ENCODE data around the gene SERPINA5.
"Not testable (repeated sequence)": the region's sequence is repeated elsewhere in the genome, so short reads cannot be mapped to it uniquely, and the experiment has no call there.

SERPINA5 gene

DNA sequence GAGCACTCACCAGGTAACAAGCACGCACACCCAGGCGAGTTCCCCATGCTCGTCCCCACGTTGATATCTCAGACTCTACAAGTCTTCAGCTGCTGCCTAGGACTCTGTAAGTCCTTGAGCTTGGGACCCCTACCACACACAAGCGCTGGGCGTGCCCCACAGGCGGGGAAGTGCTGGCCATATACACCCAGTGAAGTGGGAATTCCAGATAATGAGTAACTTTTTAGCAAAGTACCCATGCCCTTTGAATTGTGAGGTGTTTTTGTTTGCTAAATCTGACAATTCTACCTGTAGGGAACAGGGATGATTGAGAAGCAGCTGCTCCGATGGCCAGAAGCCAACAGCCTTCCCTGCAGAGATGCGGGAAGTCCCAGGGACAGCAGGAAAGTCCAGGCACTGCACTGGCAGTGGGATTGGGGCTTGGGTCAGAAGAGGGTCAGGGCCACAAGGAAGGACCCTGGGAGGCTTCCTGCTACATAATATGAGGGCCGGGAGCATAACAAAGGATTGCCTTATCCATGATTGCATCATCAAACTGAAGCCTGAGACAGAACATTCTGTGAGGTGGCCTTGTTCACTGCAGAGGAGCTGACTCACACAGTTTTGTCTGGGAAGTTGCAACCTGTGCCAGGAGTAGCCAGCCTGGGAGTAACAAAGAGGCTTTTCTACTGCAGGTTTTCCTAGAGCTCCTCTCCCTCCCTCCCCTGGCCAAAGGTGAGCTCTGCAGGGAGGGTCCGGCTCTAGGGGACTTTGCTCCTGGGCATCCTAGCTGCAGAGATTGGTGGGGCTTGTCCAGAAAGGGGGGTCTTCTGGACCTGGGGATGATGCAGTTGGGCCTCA, 17.8 kb downstream of the SERPINA5 start:
- DNase-seq (ENCODE audit: low read depth, low spot score): peak; percentile 90

DNA sequence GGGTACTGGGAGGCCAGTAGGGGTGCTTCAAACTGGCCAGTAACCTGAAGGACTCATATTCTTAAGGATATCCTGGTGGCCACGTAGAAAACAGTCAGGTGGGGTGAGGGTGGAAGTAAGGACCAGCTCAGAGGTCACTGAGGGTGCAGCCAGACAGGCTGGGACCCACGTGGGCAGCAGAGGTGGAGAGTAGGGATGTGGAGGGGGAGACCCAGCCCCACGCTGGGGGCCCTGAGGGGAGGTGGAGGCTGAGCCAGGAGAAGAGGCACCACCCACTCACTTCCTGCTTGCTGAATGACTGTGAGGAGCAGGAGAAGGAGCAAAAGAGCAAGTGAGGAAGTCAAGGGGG, 18.4 kb downstream of the SERPINA5 start:
- no peak for DNase-seq (ENCODE audit: low read depth, low spot score)

DNA sequence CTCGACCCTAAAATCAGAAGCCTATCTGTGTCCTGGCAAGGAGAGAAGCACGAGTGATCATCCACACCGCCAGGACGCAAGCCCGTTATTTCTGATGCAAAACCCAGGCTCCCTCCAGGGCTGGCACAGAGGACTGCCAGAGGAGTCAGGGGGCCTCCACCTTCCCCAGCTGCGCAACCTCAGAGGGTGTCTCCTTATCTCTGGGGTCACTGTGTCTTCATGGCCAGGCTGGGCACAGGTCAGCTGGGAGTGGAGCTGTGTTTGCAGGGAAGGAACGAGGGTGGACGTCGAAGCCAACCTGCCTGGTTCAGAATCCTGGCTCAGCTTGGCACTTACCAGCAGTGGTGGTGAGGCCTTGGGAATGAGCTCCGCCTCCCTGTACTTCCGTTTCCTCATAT, 18.9 kb downstream of the SERPINA5 start:
- no peak for DNase-seq (ENCODE audit: low read depth, low spot score)

DNA sequence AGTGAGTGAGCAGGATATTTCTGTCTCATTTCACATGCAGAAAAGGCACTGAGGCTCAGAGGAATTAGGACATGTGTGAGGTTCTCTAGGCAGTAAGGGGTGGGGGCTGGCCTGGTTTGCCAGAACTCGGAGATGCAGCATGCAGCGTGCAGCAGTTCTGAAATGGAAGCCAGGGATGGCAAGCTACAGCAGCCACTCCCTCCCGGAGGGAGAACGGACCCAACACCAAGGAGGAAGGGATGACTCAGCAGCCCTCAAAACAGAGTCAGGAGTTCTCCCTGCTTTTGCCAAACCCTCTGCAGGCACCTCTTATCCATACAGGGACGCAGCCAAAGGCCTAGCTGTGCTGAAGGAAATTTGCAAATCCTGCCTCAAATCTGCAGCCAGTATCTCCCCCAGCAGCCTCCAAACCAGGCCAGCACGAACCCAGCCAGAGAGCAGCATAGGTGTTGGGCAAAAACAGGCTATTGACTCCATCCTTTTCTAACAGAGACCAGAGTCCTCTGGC, 20.7 kb downstream of the SERPINA5 start:
- peak; percentile 75 for DNase-seq (ENCODE audit: low read depth, low spot score)

DNA sequence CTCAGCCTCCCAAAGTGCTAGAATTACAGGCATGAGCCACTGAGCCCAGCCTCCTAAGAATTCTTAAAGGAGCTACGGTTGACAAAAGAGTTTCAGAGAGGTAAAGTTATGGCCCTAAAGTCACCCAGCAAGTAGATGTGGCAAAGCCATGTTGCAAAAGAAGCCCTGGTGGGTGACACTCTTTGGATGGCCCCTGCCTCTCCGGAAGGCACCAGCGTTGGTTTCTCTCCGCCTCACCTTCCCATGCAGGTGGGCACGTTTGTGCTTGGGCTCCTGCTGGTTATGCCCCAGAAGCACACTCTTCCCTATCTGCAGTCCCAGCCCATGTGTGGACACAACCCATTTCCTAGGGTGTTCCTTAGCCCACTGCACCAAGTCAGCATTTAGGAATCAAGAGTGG, 21.5 kb downstream of the SERPINA5 start:
- no peak for DNase-seq (ENCODE audit: low read depth, low spot score)

DNA sequence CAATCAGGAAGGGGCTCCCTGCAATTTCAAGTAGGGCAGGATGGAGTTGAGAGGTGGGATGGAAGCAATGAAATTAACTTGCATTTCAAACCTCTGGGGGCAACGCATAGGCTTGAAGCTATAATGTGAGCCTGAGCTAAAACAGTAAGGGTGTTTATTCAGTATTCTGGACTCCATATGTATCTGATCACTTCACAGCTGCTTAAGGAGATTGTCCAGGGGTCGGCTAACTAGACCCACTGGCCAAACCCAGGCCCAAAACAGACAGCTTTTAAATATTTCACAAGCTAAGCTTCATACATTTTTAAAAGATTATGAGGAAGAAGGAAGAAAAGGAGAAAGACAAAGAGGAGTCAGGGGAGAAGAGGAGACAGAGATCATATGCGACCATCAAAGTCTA, 24.1 kb downstream of the SERPINA5 start:
- no peak for DNase-seq (ENCODE audit: low read depth, low spot score)

DNA sequence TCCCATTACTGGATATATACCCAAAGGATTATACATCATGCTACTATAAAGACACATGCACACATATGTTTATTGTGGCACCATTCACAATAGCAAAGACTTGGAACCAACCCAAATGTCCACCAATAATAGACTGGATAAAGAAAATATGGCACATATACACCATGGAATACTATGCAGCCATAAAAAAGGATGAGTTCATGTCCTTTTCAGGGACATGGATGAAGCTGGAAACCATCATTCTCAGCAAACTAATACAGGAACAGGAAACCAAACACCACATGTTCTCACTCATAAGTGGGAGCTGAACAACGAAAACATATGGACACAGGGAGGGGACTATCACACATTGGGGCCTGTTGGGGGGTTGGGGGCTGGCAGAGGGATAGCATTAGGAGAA, 27.7 kb downstream of the SERPINA5 start:
- DNase-seq (ENCODE audit: low read depth, low spot score): not testable (repeated sequence)

- no peak for DNase-seq (ENCODE audit: low read depth, low spot score)
These were observed 30.0 kb downstream of the SERPINA5 start for GRCh38 chr14:94611179-94611578.

GRCh38 chr14:94612174-94612573, 30.9 kb downstream of the SERPINA5 start, which contains the start of gene SERPINA3:
Gene SERPINA3, plus strand, starts transcription at chr14:94612391. Its CDS starts 2,051 bp downstream, at chr14:94614442.
- no peak for DNase-seq (ENCODE audit: low read depth, low spot score)

GRCh38 chr14:94612580-94613554, 31.6 kb downstream of the SERPINA5 start:
- DNase-seq (ENCODE audit: low read depth, low spot score): no peak

GRCh38 chr14:94613720-94614644, 32.8 kb downstream of the SERPINA5 start:
- DNase-seq (ENCODE audit: low read depth, low spot score): no peak

GRCh38 chr14:94614802-94615201, 33.6 kb downstream of the SERPINA5 start:
- no peak for DNase-seq (ENCODE audit: low read depth, low spot score)

- DNase-seq (ENCODE audit: low read depth, low spot score): no peak
These were observed 34.0 kb downstream of the SERPINA5 start for GRCh38 chr14:94615254-94615653.

- no peak for DNase-seq (ENCODE audit: low read depth, low spot score)
These were observed 34.8 kb downstream of the SERPINA5 start for GRCh38 chr14:94615823-94616570.

- DNase-seq (ENCODE audit: low read depth, low spot score): no peak
These were observed 36.2 kb downstream of the SERPINA5 start for GRCh38 chr14:94617366-94617941.

GRCh38 chr14:94617988-94618822, 37.0 kb downstream of the SERPINA5 start:
- no peak for DNase-seq (ENCODE audit: low read depth, low spot score)

GRCh38 chr14:94619297-94619696, 38.1 kb downstream of the SERPINA5 start:
- no peak for DNase-seq (ENCODE audit: low read depth, low spot score)

DNA sequence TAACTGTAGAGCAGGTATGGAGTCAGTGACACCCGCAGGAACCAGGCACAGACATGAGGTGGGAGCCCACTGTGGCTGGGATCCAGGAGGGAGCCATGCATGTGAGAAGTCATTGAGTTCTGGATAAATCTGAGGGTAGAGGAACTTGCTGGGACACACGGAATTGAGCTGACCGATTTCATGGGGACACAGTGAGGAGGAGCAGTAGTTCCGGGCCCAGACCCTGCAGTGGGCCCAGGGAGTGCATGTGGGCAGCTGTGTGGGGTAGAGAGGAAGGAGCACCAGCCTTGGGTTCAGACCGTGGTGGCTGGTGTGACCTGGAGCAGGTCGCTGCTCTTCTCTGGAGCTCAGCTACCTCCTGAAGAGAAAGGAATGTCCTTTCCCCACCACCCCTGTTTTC, 39.4 kb downstream of the SERPINA5 start:
- DNase-seq (ENCODE audit: low read depth, low spot score): no peak

All from smooth muscle cell of the brain vasculature (primary cell).